Measurements from ENCODE around the gene MTCL3.

The MTCL3 gene

GRCh38 chr6:127516662-127517273, 2.4 kb downstream of the MTCL3 start:
- Histone ChIP-seq H3K27ac (ENCODE audit: low read depth in 1 of 2, low read length in 1 of 2) (no peak overlapping the region), H3K36me3 (ENCODE audit: control insufficient read depth in 4 of 4, insufficient read depth in 4 of 4, low read length in 4 of 4) (peaks cover 0 to 5% (median 2%) of the 10 kb centered on the region in 4 donors), H3K9me3 (ENCODE audit: control insufficient read depth in 4 of 4, insufficient read depth in 3 of 4, low read length in 3 of 4) (peaks cover 0 to 4% (median 0%) of the 10 kb centered on the region in 4 donors), H3K4me1 (ENCODE audit: control insufficient read depth in 5 of 5, insufficient read depth in 5 of 5, low read length in 5 of 5) (peaks cover 0 to 20% (median 14%) of the 10 kb centered on the region in 5 donors), H3K4me3 (peak overlapping the region; percentile 52), H3K27me3 (ENCODE audit: control insufficient read depth in 3 of 3, insufficient read depth in 3 of 3, low read length in 2 of 3) (peaks cover 0 to 59% (median 31%) of the 10 kb centered on the region in 3 donors), H3K9ac (ENCODE audit: insufficient read depth in 1 of 2, low read length in 2 of 2) (no peak overlapping the region)
- WGBS, 2 donors = 9 to 10% methylated on average over 6 of the region's 6 CpGs
- DNase-seq (peak in 2 of 3 donors; percentile 63 to 68), ATAC-seq (ENCODE audit: insufficient read depth, low FRiP score) (peak; percentile 35)
- TF ChIP-seq, protein P1, sequence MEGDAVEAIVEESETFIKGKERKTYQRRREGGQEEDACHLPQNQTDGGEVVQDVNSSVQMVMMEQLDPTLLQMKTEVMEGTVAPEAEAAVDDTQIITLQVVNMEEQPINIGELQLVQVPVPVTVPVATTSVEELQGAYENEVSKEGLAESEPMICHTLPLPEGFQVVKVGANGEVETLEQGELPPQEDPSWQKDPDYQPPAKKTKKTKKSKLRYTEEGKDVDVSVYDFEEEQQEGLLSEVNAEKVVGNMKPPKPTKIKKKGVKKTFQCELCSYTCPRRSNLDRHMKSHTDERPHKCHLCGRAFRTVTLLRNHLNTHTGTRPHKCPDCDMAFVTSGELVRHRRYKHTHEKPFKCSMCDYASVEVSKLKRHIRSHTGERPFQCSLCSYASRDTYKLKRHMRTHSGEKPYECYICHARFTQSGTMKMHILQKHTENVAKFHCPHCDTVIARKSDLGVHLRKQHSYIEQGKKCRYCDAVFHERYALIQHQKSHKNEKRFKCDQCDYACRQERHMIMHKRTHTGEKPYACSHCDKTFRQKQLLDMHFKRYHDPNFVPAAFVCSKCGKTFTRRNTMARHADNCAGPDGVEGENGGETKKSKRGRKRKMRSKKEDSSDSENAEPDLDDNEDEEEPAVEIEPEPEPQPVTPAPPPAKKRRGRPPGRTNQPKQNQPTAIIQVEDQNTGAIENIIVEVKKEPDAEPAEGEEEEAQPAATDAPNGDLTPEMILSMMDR (IDR thresholded peaks at IDR 0.05; ENCODE audit: control extremely low read depth, extremely low read depth) = peak; percentile 32

DNA sequence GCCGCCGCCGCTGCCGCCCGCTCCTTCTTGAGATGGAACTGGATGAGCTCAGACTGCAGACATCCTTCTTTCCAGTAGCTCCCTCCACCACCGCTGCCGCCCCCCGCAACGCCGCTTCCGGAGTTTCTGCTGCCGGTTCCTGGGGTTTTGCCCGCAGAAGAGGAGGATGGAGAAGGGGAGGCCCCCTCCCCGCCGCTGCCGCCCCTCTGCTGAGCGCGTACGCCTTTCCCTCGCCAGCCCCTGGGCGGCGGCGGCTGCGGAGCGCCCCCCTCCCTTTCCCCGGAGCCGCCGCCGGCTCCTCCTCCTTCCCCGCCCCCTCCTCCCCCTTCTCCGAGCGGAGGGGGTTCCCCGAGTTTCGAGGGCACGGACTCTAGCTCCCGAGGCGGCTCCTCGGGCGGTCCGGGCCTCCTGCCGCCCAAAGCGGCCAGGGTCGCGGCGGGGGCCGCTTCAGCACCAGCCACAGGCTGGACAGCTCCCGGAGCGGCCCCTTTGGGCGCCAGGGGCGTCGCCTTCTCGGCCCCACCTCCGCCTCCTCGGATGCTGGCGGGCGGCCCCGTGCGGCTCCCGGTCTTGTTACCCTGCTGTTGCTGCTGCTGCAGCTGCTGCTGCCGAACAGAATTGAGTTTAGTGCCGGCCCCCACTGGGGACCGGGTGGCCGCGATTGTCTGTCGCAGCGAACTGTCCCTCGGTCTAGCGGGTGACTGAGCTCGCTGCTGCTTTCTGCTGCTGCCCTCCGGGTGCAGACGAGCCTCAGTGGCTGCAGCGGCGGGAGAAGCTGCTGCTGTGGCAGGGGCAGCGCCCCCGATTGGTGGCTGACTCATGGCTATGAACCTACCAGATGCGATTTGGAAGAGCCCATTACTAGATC, 3.1 kb downstream of the MTCL3 start:
- DNase-seq (peak; percentile 86 to 89 (median 88)), ATAC-seq (ENCODE audit: insufficient read depth, low FRiP score) (peak; percentile 71)
- Histone ChIP-seq H3K4me1 (ENCODE audit: control insufficient read depth in 5 of 5, insufficient read depth in 5 of 5, low read length in 5 of 5) (peaks cover 0 to 20% (median 14%) of the 10 kb centered on the region in 5 donors), H3K9ac (ENCODE audit: insufficient read depth in 1 of 2, low read length in 2 of 2) (no peak overlapping the region), H3K9me3 (ENCODE audit: control insufficient read depth in 4 of 4, insufficient read depth in 3 of 4, low read length in 3 of 4) (peaks cover 0 to 4% (median 0%) of the 10 kb centered on the region in 4 donors), H3K27ac (ENCODE audit: low read depth in 1 of 2, low read length in 1 of 2) (peak overlapping the region in 1 of 2 donors; percentile 45), H3K27me3 (ENCODE audit: control insufficient read depth in 3 of 3, insufficient read depth in 3 of 3, low read length in 2 of 3) (peaks cover 0 to 56% (median 27%) of the 10 kb centered on the region in 3 donors), H3K4me3 (peak overlapping the region; percentile 52), H3K36me3 (ENCODE audit: control insufficient read depth in 4 of 4, insufficient read depth in 4 of 4, low read length in 4 of 4) (peaks cover 0 to 5% (median 2%) of the 10 kb centered on the region in 4 donors)
- WGBS, 2 donors = 1% methylated on average over 56 to 76 of the region's 76 CpGs
- TF ChIP-seq, protein P1 (IDR thresholded peaks at IDR 0.05; ENCODE audit: control extremely low read depth, extremely low read depth) = no peak

- H3K27me3 ChIP-seq (ENCODE audit: control insufficient read depth in 3 of 3, insufficient read depth in 3 of 3, low read length in 2 of 3) = peaks cover 0 to 56% (median 23%) of the 10 kb centered on the region in 3 donors
- ATAC-seq (ENCODE audit: insufficient read depth, low FRiP score) (peak; percentile 11), DNase-seq (peak; percentile 58 to 68 (median 60))
- peak overlapping the region in 1 of 2 donors; percentile 70 for H3K9ac ChIP-seq (ENCODE audit: insufficient read depth in 1 of 2, low read length in 2 of 2)
- peak overlapping the region; percentile 52 for H3K4me3 ChIP-seq
- H3K36me3 ChIP-seq (ENCODE audit: control insufficient read depth in 4 of 4, insufficient read depth in 4 of 4, low read length in 4 of 4) = peaks cover 0 to 6% (median 2%) of the 10 kb centered on the region in 4 donors
- peak overlapping the region in 1 of 2 donors; percentile 45 for H3K27ac ChIP-seq (ENCODE audit: low read depth in 1 of 2, low read length in 1 of 2)
- peaks cover 0 to 4% (median 0%) of the 10 kb centered on the region in 4 donors for H3K9me3 ChIP-seq (ENCODE audit: control insufficient read depth in 4 of 4, insufficient read depth in 3 of 4, low read length in 3 of 4)
- TF ChIP-seq, protein P1 (IDR thresholded peaks at IDR 0.05; ENCODE audit: control extremely low read depth, extremely low read depth) = no peak
- peaks cover 0 to 20% (median 14%) of the 10 kb centered on the region in 5 donors for H3K4me1 ChIP-seq (ENCODE audit: control insufficient read depth in 5 of 5, insufficient read depth in 5 of 5, low read length in 5 of 5)
- 0 to 1% methylated on average over 37 to 38 of the region's 38 CpGs for WGBS, 2 donors
Observed at GRCh38 chr6:127515234-127515793, 3.8 kb downstream of the MTCL3 start.
